ENCODE results near the gene STAT6. TPM values are rescaled to one million over a fixed set of nuclear protein-coding genes. Genes with fewer than 3 reads are reported as not detected.

The STAT6 gene
- polyA plus RNA-seq, 2 of the 4 experiments (the other 2 are of a cell fraction) = 58.8 to 59.0 TPM

DNA sequence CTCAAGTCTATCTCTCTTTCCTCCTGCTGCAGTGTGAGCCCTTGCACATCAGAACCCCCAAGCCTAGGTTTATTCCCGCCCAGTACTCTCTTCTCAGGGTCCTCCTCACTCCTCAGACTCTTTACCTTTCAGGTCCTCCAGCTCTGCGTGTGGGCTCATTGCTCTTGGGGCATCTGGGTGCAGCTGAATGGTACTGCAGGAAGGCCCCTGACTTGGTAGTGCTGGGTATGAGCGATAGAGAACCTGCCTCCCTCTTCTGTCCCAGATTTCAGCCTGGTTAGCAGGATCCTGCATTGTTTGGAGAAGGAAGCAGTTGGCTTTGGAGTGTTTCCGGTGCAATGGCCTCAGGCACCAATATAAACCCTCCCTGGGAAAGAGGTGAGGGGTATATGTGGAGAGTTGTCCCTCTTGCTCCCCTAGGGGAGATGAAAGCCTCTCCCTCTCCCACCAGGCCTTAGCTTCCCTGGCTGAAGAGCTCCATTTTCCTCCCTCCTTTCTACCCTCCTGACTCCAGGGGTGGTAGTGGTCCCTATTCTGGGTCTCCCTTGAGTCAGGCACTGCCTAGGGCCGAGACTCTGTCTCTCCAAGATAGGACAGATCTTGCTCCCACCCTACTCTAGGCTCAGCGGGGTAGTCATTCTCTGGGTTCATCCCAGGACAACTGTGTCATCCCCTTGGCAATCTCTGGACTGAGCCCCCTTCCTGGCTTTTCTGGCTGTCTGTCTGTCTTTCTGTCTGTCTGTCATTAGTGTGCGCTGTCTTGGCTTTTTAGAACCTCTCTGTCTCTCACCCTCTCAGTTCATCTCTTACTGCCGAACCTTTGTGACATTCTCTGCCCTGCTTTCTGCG lies 21.0 kb upstream of the STAT6 start:
- Histone ChIP-seq H3K4me1 (peaks cover 38% of the 10 kb centered on the region; the same call in 2 of the 3 replicates), H3K27ac (peak overlapping the region in 1 of 2 experiments; percentile 57; a peak in 3 of 6 replicates), H3K4me3 (no peak overlapping the region), H3K4me2 (no peak overlapping the region), H3K9me3 (no peaks in the 10 kb centered on the region)
- no peak for DNase-seq (ENCODE audit: low read depth in 1 of 2, low spot score in 1 of 2)
- no peak for FAIRE-seq
- 82% methylated on average over 9 of the region's 9 CpGs for WGBS (ENCODE audit: missing lambda C conversion rate)
- ChIA-PET POLR2A (no interaction called here), CTCF (interaction anchor here (0.6 to 20.0 kb wide), 8 partner anchors 9 to 129 kb away, joined by 3 to 1152 read pairs (median 5); partner anchors contain the start of gene STAT6)
- TF ChIP-seq, protein P1, sequence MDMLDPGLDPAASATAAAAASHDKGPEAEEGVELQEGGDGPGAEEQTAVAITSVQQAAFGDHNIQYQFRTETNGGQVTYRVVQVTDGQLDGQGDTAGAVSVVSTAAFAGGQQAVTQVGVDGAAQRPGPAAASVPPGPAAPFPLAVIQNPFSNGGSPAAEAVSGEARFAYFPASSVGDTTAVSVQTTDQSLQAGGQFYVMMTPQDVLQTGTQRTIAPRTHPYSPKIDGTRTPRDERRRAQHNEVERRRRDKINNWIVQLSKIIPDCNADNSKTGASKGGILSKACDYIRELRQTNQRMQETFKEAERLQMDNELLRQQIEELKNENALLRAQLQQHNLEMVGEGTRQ (IDR thresholded peaks at IDR 0.05) = no peak
- TF ChIP-seq RFX5 (IDR thresholded peaks at IDR 0.05) (no peak), CBX2 (IDR thresholded peaks at IDR 0.05; ENCODE audit: borderline replicate concordance, low read depth) (no peak), HOXB13 (CRISPR knock-in tag; IDR thresholded peaks at IDR 0.05; ENCODE audit: low read depth) (no peak), ESRRA (IDR thresholded peaks at IDR 0.05; ENCODE audit: borderline replicate concordance, low read length) (no peak)
- no peak for ATAC-seq

DNA sequence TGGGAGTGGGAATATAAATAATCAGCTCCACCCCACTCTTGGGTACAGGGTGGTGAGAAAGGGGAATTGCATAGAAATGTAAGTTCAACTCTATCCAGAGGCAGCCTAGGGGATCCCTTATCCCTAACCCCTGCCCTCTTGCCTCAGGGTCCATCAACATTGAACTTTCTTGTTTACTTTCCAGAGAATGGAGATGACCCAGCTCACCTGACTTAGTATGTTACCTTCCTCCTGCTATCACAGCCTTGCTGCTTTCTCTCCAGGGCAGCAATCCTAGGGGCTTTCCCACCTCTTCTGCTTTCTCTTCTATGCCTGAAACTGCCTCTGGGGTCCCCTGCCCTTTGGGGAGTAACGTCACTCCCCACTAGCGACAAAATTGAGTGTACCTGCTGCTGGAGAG lies 19.8 kb upstream of the STAT6 start:
- H3K9me3 ChIP-seq = no peaks in the 10 kb centered on the region
- DNase-seq (ENCODE audit: low read depth in 1 of 2, low spot score in 1 of 2) = no peak
- H3K4me2 ChIP-seq = no peak overlapping the region
- TF ChIP-seq MAZ (IDR thresholded peaks at IDR 0.05; ENCODE audit: borderline replicate concordance, low read depth, low read length) = no peak
- TF ChIP-seq, protein P2, sequence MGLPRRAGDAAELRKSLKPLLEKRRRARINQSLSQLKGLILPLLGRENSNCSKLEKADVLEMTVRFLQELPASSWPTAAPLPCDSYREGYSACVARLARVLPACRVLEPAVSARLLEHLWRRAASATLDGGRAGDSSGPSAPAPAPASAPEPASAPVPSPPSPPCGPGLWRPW (IDR thresholded peaks at IDR 0.05) = no peak
- TF ChIP-seq, protein P3, sequence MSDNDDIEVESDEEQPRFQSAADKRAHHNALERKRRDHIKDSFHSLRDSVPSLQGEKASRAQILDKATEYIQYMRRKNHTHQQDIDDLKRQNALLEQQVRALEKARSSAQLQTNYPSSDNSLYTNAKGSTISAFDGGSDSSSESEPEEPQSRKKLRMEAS (IDR thresholded peaks at IDR 0.05) = no peak
- TF ChIP-seq, protein P4, sequence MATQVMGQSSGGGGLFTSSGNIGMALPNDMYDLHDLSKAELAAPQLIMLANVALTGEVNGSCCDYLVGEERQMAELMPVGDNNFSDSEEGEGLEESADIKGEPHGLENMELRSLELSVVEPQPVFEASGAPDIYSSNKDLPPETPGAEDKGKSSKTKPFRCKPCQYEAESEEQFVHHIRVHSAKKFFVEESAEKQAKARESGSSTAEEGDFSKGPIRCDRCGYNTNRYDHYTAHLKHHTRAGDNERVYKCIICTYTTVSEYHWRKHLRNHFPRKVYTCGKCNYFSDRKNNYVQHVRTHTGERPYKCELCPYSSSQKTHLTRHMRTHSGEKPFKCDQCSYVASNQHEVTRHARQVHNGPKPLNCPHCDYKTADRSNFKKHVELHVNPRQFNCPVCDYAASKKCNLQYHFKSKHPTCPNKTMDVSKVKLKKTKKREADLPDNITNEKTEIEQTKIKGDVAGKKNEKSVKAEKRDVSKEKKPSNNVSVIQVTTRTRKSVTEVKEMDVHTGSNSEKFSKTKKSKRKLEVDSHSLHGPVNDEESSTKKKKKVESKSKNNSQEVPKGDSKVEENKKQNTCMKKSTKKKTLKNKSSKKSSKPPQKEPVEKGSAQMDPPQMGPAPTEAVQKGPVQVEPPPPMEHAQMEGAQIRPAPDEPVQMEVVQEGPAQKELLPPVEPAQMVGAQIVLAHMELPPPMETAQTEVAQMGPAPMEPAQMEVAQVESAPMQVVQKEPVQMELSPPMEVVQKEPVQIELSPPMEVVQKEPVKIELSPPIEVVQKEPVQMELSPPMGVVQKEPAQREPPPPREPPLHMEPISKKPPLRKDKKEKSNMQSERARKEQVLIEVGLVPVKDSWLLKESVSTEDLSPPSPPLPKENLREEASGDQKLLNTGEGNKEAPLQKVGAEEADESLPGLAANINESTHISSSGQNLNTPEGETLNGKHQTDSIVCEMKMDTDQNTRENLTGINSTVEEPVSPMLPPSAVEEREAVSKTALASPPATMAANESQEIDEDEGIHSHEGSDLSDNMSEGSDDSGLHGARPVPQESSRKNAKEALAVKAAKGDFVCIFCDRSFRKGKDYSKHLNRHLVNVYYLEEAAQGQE (IDR thresholded peaks at IDR 0.05) = no peak
- TF ChIP-seq, protein P5, sequence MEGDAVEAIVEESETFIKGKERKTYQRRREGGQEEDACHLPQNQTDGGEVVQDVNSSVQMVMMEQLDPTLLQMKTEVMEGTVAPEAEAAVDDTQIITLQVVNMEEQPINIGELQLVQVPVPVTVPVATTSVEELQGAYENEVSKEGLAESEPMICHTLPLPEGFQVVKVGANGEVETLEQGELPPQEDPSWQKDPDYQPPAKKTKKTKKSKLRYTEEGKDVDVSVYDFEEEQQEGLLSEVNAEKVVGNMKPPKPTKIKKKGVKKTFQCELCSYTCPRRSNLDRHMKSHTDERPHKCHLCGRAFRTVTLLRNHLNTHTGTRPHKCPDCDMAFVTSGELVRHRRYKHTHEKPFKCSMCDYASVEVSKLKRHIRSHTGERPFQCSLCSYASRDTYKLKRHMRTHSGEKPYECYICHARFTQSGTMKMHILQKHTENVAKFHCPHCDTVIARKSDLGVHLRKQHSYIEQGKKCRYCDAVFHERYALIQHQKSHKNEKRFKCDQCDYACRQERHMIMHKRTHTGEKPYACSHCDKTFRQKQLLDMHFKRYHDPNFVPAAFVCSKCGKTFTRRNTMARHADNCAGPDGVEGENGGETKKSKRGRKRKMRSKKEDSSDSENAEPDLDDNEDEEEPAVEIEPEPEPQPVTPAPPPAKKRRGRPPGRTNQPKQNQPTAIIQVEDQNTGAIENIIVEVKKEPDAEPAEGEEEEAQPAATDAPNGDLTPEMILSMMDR (IDR thresholded peaks at IDR 0.05) = no peak
- TF ChIP-seq RNF2 (IDR thresholded peaks at IDR 0.05; ENCODE audit: borderline replicate concordance, low read depth) = no peak
- no peak for TF ChIP-seq SREBF2 (IDR thresholded peaks at IDR 0.05)
- no peak for TF ChIP-seq SMC3 (IDR thresholded peaks at IDR 0.05)
- TF ChIP-seq HEYL (CRISPR knock-in tag; IDR thresholded peaks at IDR 0.05) = no peak
- TF ChIP-seq BHLHE40 (IDR thresholded peaks at IDR 0.05; ENCODE audit: low read depth, low read length) = no peak
- TF ChIP-seq HOXB13 (CRISPR knock-in tag; IDR thresholded peaks at IDR 0.05; ENCODE audit: low read depth) = no peak
- TF ChIP-seq RCOR1 (IDR thresholded peaks at IDR 0.05; ENCODE audit: low read depth, low read length) = no peak
- no peak for TF ChIP-seq RARB (CRISPR knock-in tag; IDR thresholded peaks at IDR 0.05)
- TF ChIP-seq NFE2L2 (conservative IDR thresholded peaks at IDR 0.05; ENCODE audit: low read length) = no peak
- no peak for TF ChIP-seq PHF8 (IDR thresholded peaks at IDR 0.05; ENCODE audit: borderline replicate concordance, low read depth)
- TF ChIP-seq POLR2AphosphoS2 (conservative IDR thresholded peaks at IDR 0.05; ENCODE audit: low read length) = no peak
- no peak for TF ChIP-seq POLR2A (IDR thresholded peaks at IDR 0.05; ENCODE audit: low read length)
- H3K27ac ChIP-seq = no peak overlapping the region
- no peak for ATAC-seq
- peaks cover 43% of the 10 kb centered on the region; the same call in 2 of the 3 replicates for H3K4me1 ChIP-seq
- no peak for FAIRE-seq
- ChIA-PET CTCF (interaction anchor here (0.7 to 20.0 kb wide), 11 partner anchors 9 to 108 kb away, joined by 3 to 1152 read pairs (median 4); partner anchors contain the start of gene STAT6), POLR2A (no interaction called here)
- 96% methylated on average over 2 of the region's 2 CpGs for WGBS (ENCODE audit: missing lambda C conversion rate)
- H3K4me3 ChIP-seq = no peak overlapping the region

All from A549 (cell line).